Activated CD4-positive, alpha-beta T cell treated with anti-CD3 and anti-CD28 coated beads for 36 hours (primary cell): ENCODE measurements around the gene NADK. TPM values are rescaled to one million over a fixed set of nuclear protein-coding genes. Genes with fewer than 3 reads are reported as not detected.
A peak's percentile ranks its signal among the peaks of the same experiment; 100 is the strongest.

Experiments
- ATAC-seq: fragments of 200-7000 bp; cut with Tn5 transposase; one replicate; pipeline ENCODE4 v1.10.0; 2021; ENCODE audit warnings: mild to moderate bottlenecking, moderate library complexity
- CTCF ChIA-PET: fragments of 350-600 bp; sonication (Branson Sonifier 250); formaldehyde crosslinking; loops from one replicate; lab custom pipeline; 2021; ENCODE audit warnings: antibody characterized with exemption; lab: Charles Lee
- POLR2A ChIA-PET: fragments of 350-600 bp; sonication (Branson Sonifier 250); formaldehyde crosslinking; loops from one replicate; lab custom pipeline; 2021; ENCODE audit warnings: antibody characterized with exemption, inconsistent platforms; lab: Charles Lee
- DNase-seq: peaks from one replicate; pipeline ENCODE4 v3.0.0-alpha.2; 2020
- H3K27ac Mint-ChIP-seq: one replicate; pipeline ENCODE4 v1.8.0; 2021; ENCODE audit warnings: mixed read lengths
- H3K27me3 Mint-ChIP-seq: one replicate; pipeline ENCODE4 v1.8.0; 2021; ENCODE audit warnings: mixed read lengths
- H3K36me3 Mint-ChIP-seq: one replicate; pipeline ENCODE4 v1.8.0; 2021; ENCODE audit warnings: low read depth, mixed read lengths
- H3K4me1 Mint-ChIP-seq: one replicate; pipeline ENCODE4 v1.8.0; 2021; ENCODE audit warnings: mixed read lengths
- H3K4me3 Mint-ChIP-seq: one replicate; pipeline ENCODE4 v1.8.0; 2021; ENCODE audit warnings: mild to moderate bottlenecking, moderate library complexity, mixed read lengths
- H3K9me3 Mint-ChIP-seq: one replicate; pipeline ENCODE4 v1.8.0; 2021; ENCODE audit warnings: low read depth, mixed read lengths
- intact Hi-C, 2 experiments: fragments of 100-400 bp; cut with DNase I in 1 of 2; cut with micrococcal nuclease in 1 of 2; formaldehyde crosslinking; loops; one replicate each; pipeline versions ENCODE4 v1.14.2 to v1.15.1; 2022 to 2024; cut with DNase I, micrococcal nuclease
- total RNA-seq, 2 experiments: library from RNA; stranded (reverse); gene quantifications; one replicate each; pipeline ENCODE4 v1.2.3, GENCODE V29; 2021

NADK gene
- total RNA-seq, 2 experiments from 2014 or later = 53.1 to 56.2 TPM

- no peak for ATAC-seq
- Mint-ChIP-seq H3K36me3 (peaks cover 37% of the 10 kb centered on the region), H3K27ac (no peak overlapping the region), H3K4me3 (no peak overlapping the region), H3K27me3 (no peaks in the 10 kb centered on the region), H3K4me1 (peaks cover 28% of the 10 kb centered on the region), H3K9me3 (no peaks in the 10 kb centered on the region)
- POLR2A ChIA-PET = no interaction called here
- CTCF ChIA-PET = interaction anchor here (1.0 to 1.4 kb wide), 2 partner anchors 122 to 124 kb away, joined by 3 to 4 read pairs; no protein-coding TSS in a partner anchor
- intact Hi-C loops = loop anchor here in 1 of 2 experiments (5.0 kb wide), 2 partner anchors 37 to 122 kb away; no protein-coding TSS in a partner anchor
- no peak for DNase-seq
Measured at GRCh38 chr1:1784933-1785332, 6.7 kb upstream of the NADK start.

GRCh38 chr1:1783320-1783719 lies 5.0 kb upstream of the NADK start:
- ATAC-seq = no peak
- CTCF ChIA-PET = no interaction called here
- H3K36me3 Mint-ChIP-seq = peaks cover 24% of the 10 kb centered on the region
- no peaks in the 10 kb centered on the region for H3K27me3 Mint-ChIP-seq
- H3K27ac Mint-ChIP-seq = peak overlapping the region; percentile 76
- intact Hi-C loops = loop anchor here in 1 of 2 experiments (5.0 kb wide), 2 partner anchors 39 to 124 kb away; no protein-coding TSS in a partner anchor
- no peak overlapping the region for H3K4me3 Mint-ChIP-seq
- peaks cover 39% of the 10 kb centered on the region for H3K4me1 Mint-ChIP-seq
- no peaks in the 10 kb centered on the region for H3K9me3 Mint-ChIP-seq
- POLR2A ChIA-PET = no interaction called here
- DNase-seq = no peak

DNA sequence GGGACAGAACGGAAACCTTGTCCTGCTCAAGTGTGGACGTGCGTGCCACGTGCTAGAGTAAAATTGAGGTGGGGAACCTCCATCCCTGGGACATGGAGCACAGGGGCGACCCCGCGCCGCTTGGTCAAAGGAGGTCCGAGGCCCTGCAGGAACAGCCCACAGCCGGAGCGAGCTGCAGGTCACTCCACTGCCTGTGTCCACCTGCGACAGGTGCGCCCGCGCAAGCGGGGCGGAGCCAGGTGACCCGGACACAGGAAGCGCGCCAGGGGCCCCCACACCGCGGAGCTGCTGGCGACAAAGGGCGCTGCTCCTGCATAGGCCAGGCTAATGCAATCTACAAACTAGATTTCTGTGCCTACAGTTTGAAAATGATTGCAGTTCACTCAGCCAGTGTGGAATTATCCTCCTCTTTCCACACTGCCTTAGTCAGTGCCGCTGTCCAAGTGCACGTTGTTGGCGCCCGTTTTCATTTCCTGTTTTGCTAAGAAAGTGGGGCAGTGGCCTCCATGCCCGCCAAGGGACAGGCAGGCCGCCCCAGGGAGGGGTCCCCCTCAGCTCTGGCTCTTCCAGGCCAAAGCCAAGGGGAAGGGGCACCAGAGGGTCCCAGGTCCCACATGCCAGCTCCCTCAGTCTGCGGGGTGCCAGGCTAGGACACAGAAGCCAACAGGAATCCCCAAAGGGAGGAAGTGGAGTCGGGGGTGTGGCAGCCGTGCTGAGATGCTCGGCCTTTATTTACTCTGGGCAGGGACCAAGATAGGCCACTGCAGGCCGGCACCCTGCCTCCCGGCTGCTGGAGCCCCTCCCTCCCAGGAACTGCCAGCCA lies 4.3 kb upstream of the NADK start:
- Mint-ChIP-seq H3K27ac (peak overlapping the region; percentile 76), H3K4me1 (peaks cover 39% of the 10 kb centered on the region), H3K9me3 (no peaks in the 10 kb centered on the region), H3K4me3 (no peak overlapping the region), H3K36me3 (peaks cover 18% of the 10 kb centered on the region), H3K27me3 (no peaks in the 10 kb centered on the region)
- DNase-seq (peak; percentile 51), ATAC-seq (peak; percentile 7)
- intact Hi-C loops = loop anchor here in 1 of 2 experiments (5.0 kb wide), 2 partner anchors 40 to 125 kb away; no protein-coding TSS in a partner anchor
- CTCF ChIA-PET = no interaction called here
- POLR2A ChIA-PET = interaction anchor here (0.7 kb wide), 1 partner anchor 800 kb away, joined by 4 read pairs; no protein-coding TSS in a partner anchor

- Mint-ChIP-seq H3K36me3 (peaks cover 8% of the 10 kb centered on the region), H3K4me3 (no peak overlapping the region), H3K27ac (peak overlapping the region; percentile 86), H3K4me1 (peaks cover 46% of the 10 kb centered on the region), H3K27me3 (no peaks in the 10 kb centered on the region), H3K9me3 (no peaks in the 10 kb centered on the region)
- ATAC-seq = no peak
- intact Hi-C loops = loop anchor here in 1 of 2 experiments (2.0 to 5.0 kb wide), 3 partner anchors 41 to 126 kb away; no protein-coding TSS in a partner anchor
- POLR2A ChIA-PET = interaction anchor here (0.6 kb wide), 1 partner anchor 209 kb away, joined by 4 read pairs; no protein-coding TSS in a partner anchor
- CTCF ChIA-PET = interaction anchor here (0.7 kb wide), 1 partner anchor 163 kb away, joined by 3 read pairs; no protein-coding TSS in a partner anchor
- DNase-seq = peak; percentile 24
Measured at GRCh38 chr1:1781526-1781903, 3.2 kb upstream of the NADK start.

DNA sequence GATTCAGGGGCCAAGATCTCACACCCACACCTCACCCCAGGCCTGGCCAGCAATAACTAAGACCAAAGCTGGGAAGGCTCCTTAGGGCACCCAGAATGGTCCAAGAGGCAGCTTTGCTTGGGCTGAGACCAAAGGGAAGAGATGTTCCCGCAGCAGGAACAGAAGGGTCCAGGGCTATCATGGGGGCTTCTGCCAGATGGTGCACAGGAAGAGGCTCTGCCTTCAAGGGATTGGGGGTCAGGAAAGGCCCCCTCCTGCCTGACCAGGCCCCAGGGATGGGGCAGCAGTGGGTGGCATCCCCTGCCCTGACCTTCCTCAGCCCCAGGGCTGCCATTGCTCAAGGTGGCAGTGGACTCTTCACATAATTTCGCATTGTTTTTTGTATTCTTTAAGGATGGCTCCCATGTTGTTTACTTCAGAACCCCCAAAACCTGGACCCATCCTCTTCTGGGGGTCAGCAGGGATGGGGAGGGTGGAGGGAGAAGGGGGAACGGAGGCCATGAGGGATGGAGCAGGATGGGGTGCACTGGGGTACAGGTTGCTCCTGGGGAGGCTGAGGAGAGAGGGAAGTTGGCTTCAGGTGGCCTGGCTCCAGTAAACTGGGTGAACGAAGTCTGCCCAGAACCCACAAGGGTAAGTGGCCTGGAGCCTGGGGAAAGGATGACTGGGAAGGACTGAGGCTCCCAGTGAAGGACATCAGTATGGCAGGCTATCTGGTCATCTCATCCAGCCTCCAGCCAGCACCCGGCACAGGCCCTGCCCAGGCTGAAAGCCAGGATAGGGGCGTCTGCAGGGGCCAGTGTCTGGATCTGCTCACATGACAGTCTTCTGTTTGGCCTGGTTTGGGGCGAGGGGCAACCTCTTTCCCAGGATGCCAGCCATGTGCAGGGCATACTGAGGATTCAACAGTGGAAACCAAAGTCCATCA lies 2.6 kb upstream of the NADK start:
- intact Hi-C loops = loop anchor here in 1 of 2 experiments (2.0 to 5.0 kb wide), 3 partner anchors 41 to 126 kb away; no protein-coding TSS in a partner anchor
- ChIA-PET CTCF (interaction anchor here (0.7 to 2.3 kb wide), 4 partner anchors 8 to 164 kb away, joined by 3 to 13 read pairs (median 4); no protein-coding TSS in a partner anchor), POLR2A (interaction anchor here (1.0 kb wide), 1 partner anchor 111 kb away, joined by 3 read pairs; no protein-coding TSS in a partner anchor)

GRCh38 chr1:1779691-1780597 lies 1.7 kb upstream of the NADK start:
- H3K36me3 Mint-ChIP-seq = peaks cover 6% of the 10 kb centered on the region
- H3K9me3 Mint-ChIP-seq = no peaks in the 10 kb centered on the region
- ChIA-PET CTCF (interaction anchor here (0.6 to 2.3 kb wide), 6 partner anchors 9 to 128 kb away, joined by 3 to 13 read pairs (median 4); no protein-coding TSS in a partner anchor), POLR2A (interaction anchor here (0.7 to 1.0 kb wide), 2 partner anchors 112 to 375 kb away, joined by 3 read pairs; no protein-coding TSS in a partner anchor)
- DNase-seq = peak; percentile 78
- peak overlapping the region; percentile 86 for H3K27ac Mint-ChIP-seq
- H3K27me3 Mint-ChIP-seq = no peaks in the 10 kb centered on the region
- ATAC-seq = peak; percentile 57
- intact Hi-C loops = loop anchor here in 1 of 2 experiments (2.0 to 5.0 kb wide), 3 partner anchors 42 to 127 kb away; no protein-coding TSS in a partner anchor
- H3K4me1 Mint-ChIP-seq = peaks cover 61% of the 10 kb centered on the region
- peak overlapping the region; percentile 61 for H3K4me3 Mint-ChIP-seq

More for the DNA sequence above, 2.6 kb upstream of the NADK start:
- peak overlapping the region; percentile 86 for H3K27ac Mint-ChIP-seq
- H3K27me3 Mint-ChIP-seq = no peaks in the 10 kb centered on the region
- peak overlapping the region; percentile 61 for H3K4me3 Mint-ChIP-seq
- H3K4me1 Mint-ChIP-seq = peaks cover 52% of the 10 kb centered on the region
- ATAC-seq = no peak
- no peak for DNase-seq
- peaks cover 9% of the 10 kb centered on the region for H3K36me3 Mint-ChIP-seq
- H3K9me3 Mint-ChIP-seq = no peaks in the 10 kb centered on the region

DNA sequence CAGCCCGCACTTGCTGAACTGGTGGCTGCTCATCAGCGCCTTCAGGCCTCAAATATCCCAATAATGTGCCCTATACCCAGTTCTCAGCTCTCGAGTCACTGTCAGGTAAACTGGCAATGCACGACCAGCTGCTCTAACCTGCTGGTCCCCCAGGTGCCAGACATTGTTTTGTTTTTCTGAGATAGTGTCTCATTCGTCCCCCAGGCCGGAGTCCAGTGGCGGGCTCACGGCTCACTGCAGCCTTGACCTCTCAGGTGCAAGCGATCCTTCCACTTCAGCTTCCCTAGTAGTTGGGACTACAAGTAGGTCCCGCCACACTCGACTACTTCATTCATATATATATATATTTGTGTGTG lies 1.0 kb upstream of the NADK start:
- intact Hi-C loops = no loop called here
- ATAC-seq (no peak), DNase-seq (peak; percentile 15)
- Mint-ChIP-seq H3K4me3 (peak overlapping the region; percentile 61), H3K27ac (peak overlapping the region; percentile 55), H3K9me3 (no peaks in the 10 kb centered on the region), H3K4me1 (peaks cover 64% of the 10 kb centered on the region), H3K27me3 (no peaks in the 10 kb centered on the region), H3K36me3 (peaks cover 6% of the 10 kb centered on the region)
- POLR2A ChIA-PET = interaction anchor here (0.6 to 0.7 kb wide), 2 partner anchors 148 to 375 kb away, joined by 3 read pairs; no protein-coding TSS in a partner anchor
- CTCF ChIA-PET = interaction anchor here (1.0 to 2.3 kb wide), 5 partner anchors 10 to 129 kb away, joined by 3 to 13 read pairs (median 4); no protein-coding TSS in a partner anchor

GRCh38 chr1:1778663-1779319 lies 521 bp upstream of the NADK start:
- ChIA-PET POLR2A (interaction anchor here (0.6 to 0.7 kb wide), 2 partner anchors 148 to 376 kb away, joined by 3 read pairs; no protein-coding TSS in a partner anchor), CTCF (interaction anchor here (1.0 to 2.3 kb wide), 4 partner anchors 31 to 129 kb away, joined by 3 to 13 read pairs (median 4); no protein-coding TSS in a partner anchor)
- H3K27me3 Mint-ChIP-seq = no peaks in the 10 kb centered on the region
- H3K27ac Mint-ChIP-seq = peak overlapping the region; percentile 55
- peaks cover 6% of the 10 kb centered on the region for H3K36me3 Mint-ChIP-seq
- H3K4me3 Mint-ChIP-seq = peak overlapping the region; percentile 61
- intact Hi-C loops = loop anchor here in 1 of 2 experiments (1.0 kb wide), 3 partner anchors 113 to 272 kb away; partner anchors contain the start of genes GNB1 and PRKCZ
- H3K4me1 Mint-ChIP-seq = peaks cover 64% of the 10 kb centered on the region
- ATAC-seq (peak; percentile 68), DNase-seq (peak; percentile 88)
- no peaks in the 10 kb centered on the region for H3K9me3 Mint-ChIP-seq

- intact Hi-C loops = no loop called here
- no peak for ATAC-seq
Measured at GRCh38 chr1:1777583-1777899, 729 bp downstream of the NADK start.

More at GRCh38 chr1:1777583-1777899, 729 bp downstream of the NADK start:
- Mint-ChIP-seq H3K27me3 (no peaks in the 10 kb centered on the region), H3K4me1 (peaks cover 56% of the 10 kb centered on the region), H3K27ac (peak overlapping the region; percentile 83), H3K4me3 (peak overlapping the region; percentile 78), H3K36me3 (peaks cover 8% of the 10 kb centered on the region), H3K9me3 (no peaks in the 10 kb centered on the region)
- ChIA-PET POLR2A (interaction anchor here (0.8 kb wide), 1 partner anchor 128 kb away, joined by 3 read pairs; no protein-coding TSS in a partner anchor), CTCF (interaction anchor here (0.9 to 1.4 kb wide), 3 partner anchors 31 to 131 kb away, joined by 4 to 5 read pairs (median 4); no protein-coding TSS in a partner anchor)
- no peak for DNase-seq
